A673 (cell line): ENCODE data around the gene LIMS1. TPM values are rescaled to one million over a fixed set of nuclear protein-coding genes. Genes with fewer than 3 reads are reported as not detected.

Experiments used
- BruUV-seq: library from RNA; stranded (reverse); fragments of 400-500 nt; replicated peaks from 2 replicates; lab custom pipeline; 2021; lab: Mats Ljungman, UMichigan
- CTCF ChIA-PET: fragments of 300-600 bp; sonication (Branson Sonifier 250); formaldehyde crosslinking; loops from one replicate; lab custom pipeline; 2022; ENCODE audit warnings: antibody characterized with exemption; lab: Charles Lee
- POLR2A ChIA-PET: fragments of 300-600 bp; sonication (Branson Sonifier 250); formaldehyde crosslinking; loops from one replicate; lab custom pipeline; 2022; ENCODE audit warnings: antibody characterized with exemption; ENCODE audit not compliant: low non-redundant PET; lab: Charles Lee
- DNase-seq: peaks from one replicate; pipeline ENCODE4 v3.0.0-alpha.2; 2015; ENCODE audit warnings: low spot score
- H3K27ac ChIP-seq: fragments of 200-600 bp; sonication (generic); 2 replicates; pipeline ENCODE4 v1.5.1; 2016; ENCODE audit warnings: mixed run types, low read depth, mild to moderate bottlenecking, mixed read lengths, antibody characterized with exemption, low read length; ENCODE audit not compliant: poor library complexity, severe bottlenecking
- H3K27me3 ChIP-seq: fragments of 200-600 bp; sonication (generic); replicated peaks from 2 replicates; pipeline ENCODE4 v1.6.1; 2017; ENCODE audit warnings: mixed run types, low read depth, mild to moderate bottlenecking, mixed read lengths, antibody characterized with exemption, low read length; ENCODE audit not compliant: insufficient read depth, poor library complexity
- H3K36me3 ChIP-seq: fragments of 200-600 bp; sonication (generic); 2 replicates; pipeline ENCODE4 v1.6.1; 2016; ENCODE audit warnings: mixed run types, mild to moderate bottlenecking, mixed read lengths, antibody characterized with exemption, low read length; ENCODE audit not compliant: insufficient read depth, poor library complexity, severe bottlenecking
- H3K4me1 ChIP-seq: fragments of 200-600 bp; sonication (generic); 2 replicates; pipeline ENCODE4 v1.6.1; 2017; ENCODE audit warnings: mixed run types, mild to moderate bottlenecking, mixed read lengths, antibody characterized with exemption, low read length; ENCODE audit not compliant: insufficient read depth, poor library complexity, severe bottlenecking
- H3K4me3 ChIP-seq: fragments of 200-600 bp; sonication (generic); 2 replicates; pipeline ENCODE4 v1.5.1; 2016; ENCODE audit warnings: low read depth, mixed run types, mild to moderate bottlenecking, mixed read lengths, low read length; ENCODE audit not compliant: poor library complexity, severe bottlenecking
- H3K9me3 ChIP-seq: fragments of 200-600 bp; sonication (generic); 2 replicates; pipeline ENCODE4 v1.6.1; 2016; ENCODE audit warnings: mixed run types, low read depth, mild to moderate bottlenecking, mixed read lengths, antibody characterized with exemption, low read length; ENCODE audit not compliant: poor library complexity, severe bottlenecking
- CTCF ChIP-seq: fragments of 300-800, 200-600 bp; sonication (generic); conservative IDR thresholded peaks from 2 replicates; pipeline ENCODE4 v1.5.1; 2017; ENCODE audit warnings: low read depth, mild to moderate bottlenecking, antibody characterized with exemption, low read length, moderate library complexity, mixed read lengths
- EZH2 ChIP-seq: fragments of 200-600 bp; sonication (generic); IDR thresholded peaks from 2 replicates; pipeline ENCODE4 v1.6.1; 2017; ENCODE audit warnings: borderline replicate concordance, low read depth, mild to moderate bottlenecking, mixed read lengths, antibody characterized with exemption, low read length; ENCODE audit not compliant: poor library complexity, severe bottlenecking
- intact Hi-C: fragments of 100-400 bp; cut with micrococcal nuclease; formaldehyde crosslinking; loops from one replicate; pipeline ENCODE4 v1.10.0; 2022; ENCODE audit not compliant: unreplicated experiment
- total RNA-seq: library from RNA; stranded (reverse); gene quantifications from 2 replicates; pipeline ENCODE4 v1.2.3, GENCODE V29; 2021

The LIMS1 gene
- total RNA-seq, 1 experiment from 2014 or later, result 43.9 TPM

- H3K36me3 ChIP-seq, result no peaks in the 10 kb centered on the region
- TF ChIP-seq EZH2 (no peak), CTCF (no peak)
- H3K4me3 ChIP-seq, result no peak overlapping the region
- peaks cover 29% of the 10 kb centered on the region for H3K4me1 ChIP-seq
- H3K27me3 ChIP-seq, result no peaks in the 10 kb centered on the region
- intact Hi-C loops, result no loop called here
- DNase-seq, result no peak
- no peak overlapping the region for H3K27ac ChIP-seq
- peaks cover 4% of the 10 kb centered on the region for H3K9me3 ChIP-seq
- POLR2A ChIA-PET, result interaction anchor here (0.7 kb wide), 1 partner anchor 37 kb away, joined by 3 read pairs; no protein-coding TSS in a partner anchor
- CTCF ChIA-PET, result no interaction called here
- no TSS peak for BruUV-seq
Observed at GRCh38 chr2:108538000-108538625, 3.8 kb downstream of the LIMS1 start.

DNA sequence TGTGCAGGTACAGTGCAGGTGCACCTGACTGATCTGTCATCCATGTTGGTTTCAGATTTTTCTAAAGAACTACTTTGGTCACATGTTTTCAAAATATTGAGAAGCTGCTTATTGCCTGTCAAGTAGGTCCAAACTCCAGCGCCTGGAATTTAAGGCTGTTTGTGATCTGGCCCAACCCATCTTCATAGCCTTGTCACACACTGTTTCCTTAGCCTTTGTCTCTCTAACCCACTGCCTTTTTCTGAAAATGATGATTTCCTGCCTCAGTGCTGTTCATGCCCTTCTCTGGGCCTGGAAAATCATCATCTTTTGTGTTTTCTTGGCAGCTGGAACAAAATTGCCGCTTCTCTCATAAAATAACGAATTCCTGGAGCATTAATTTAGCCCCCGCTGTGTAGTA, 7.2 kb downstream of the LIMS1 start:
- no peaks in the 10 kb centered on the region for H3K36me3 ChIP-seq
- peaks cover 4% of the 10 kb centered on the region for H3K9me3 ChIP-seq
- intact Hi-C loops, result no loop called here
- POLR2A ChIA-PET, result interaction anchor here (0.6 kb wide), 1 partner anchor 19 kb away, joined by 4 read pairs; no protein-coding TSS in a partner anchor
- no TSS peak for BruUV-seq
- no peaks in the 10 kb centered on the region for H3K27me3 ChIP-seq
- no peak overlapping the region for H3K4me3 ChIP-seq
- H3K4me1 ChIP-seq, result peaks cover 21% of the 10 kb centered on the region
- peak overlapping the region; percentile 10 for H3K27ac ChIP-seq
- CTCF ChIA-PET, result interaction anchor here (0.6 kb wide), 1 partner anchor 56 kb away, joined by 13 read pairs; no protein-coding TSS in a partner anchor
- peak; percentile 74 for DNase-seq
- no peak for TF ChIP-seq EZH2
- TF ChIP-seq CTCF, result no peak

DNA sequence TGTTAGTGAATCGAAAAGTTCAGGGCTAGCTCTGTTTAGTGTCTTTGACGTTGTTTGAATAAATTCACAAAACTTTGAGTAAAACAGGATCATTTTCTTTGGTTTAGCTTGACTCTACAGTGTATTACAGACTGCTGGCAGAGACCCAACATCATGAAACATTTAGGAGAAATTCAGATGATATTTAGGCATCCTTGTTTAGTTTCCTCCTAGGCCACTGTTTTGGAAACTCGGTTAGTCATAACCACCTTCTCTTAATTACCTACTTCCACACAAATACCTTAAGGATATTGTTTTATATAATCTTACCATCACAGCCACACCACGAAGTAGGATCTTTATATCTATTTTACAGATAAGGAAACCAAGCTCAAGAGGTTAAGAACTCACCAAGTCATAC, 7.8 kb downstream of the LIMS1 start:
- ChIA-PET CTCF (no interaction called here), POLR2A (no interaction called here)
- no TSS peak for BruUV-seq
- no peaks in the 10 kb centered on the region for H3K36me3 ChIP-seq
- peaks cover 21% of the 10 kb centered on the region for H3K4me1 ChIP-seq
- peak overlapping the region; percentile 10 for H3K27ac ChIP-seq
- H3K27me3 ChIP-seq, result no peaks in the 10 kb centered on the region
- peak; percentile 55 for DNase-seq
- TF ChIP-seq EZH2 (no peak), CTCF (no peak)
- peaks cover 4% of the 10 kb centered on the region for H3K9me3 ChIP-seq
- intact Hi-C loops, result no loop called here
- H3K4me3 ChIP-seq, result no peak overlapping the region
